Measurements from ENCODE around the gene C14orf132.

The C14orf132 gene

DNA sequence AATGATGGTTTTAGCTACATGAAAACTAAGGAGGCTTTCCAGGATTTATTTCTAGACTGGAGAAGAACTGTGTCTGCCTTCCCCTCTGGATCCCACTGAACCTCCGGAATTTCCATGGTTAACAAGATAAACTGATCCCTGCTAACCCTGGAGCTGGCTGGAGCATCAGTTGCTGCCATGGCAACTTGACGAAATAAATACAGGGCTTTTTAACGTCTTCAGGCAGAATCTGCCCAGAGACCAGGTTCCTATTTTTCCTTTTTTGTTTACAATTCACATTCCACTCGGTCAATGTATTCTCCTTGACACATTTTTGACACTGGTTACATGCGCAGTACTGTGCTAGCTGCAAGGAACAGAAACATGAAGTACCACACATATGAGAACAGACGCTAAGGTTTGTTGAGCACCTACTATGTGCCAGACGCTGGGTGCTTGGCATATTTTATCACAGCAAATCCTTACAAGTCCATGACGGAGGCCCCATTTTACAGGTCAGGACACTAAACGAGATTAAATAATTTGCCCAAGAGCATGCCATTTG is 1.7 kb downstream of the C14orf132 start:
- no peak for DNase-seq

DNA sequence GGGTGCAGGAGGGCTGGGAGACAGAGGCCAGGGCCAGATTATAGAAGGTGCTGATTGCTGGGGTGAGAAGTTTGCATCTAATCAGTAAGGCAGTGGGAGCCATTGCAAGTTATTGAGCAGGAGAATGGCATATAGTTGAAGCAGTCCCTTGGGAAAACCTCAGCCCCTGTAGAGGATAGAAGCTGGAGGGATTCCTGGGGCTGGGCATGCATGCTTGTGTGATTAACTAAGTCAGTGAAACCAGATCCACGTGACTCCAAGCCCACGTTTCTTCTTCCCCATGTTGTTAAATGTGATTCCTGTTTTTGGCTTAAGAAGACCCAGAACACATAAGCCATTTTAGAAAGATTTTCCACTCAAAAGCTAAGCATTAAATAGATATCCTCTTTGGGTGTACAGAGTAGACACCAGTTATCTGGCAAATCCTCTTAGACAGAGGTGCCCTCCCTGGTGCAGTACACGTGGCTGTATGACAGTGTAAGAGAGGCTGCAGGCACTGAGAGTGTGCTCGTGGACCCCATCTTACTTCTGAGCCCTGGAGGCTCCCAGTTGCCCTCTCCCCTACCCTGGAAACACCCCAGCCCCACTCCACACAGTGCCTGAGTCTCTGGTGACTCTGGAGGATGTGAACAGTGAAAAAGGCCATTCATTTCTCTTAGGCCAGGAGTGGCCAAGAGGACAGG is 3.2 kb downstream of the C14orf132 start:
- no peak for DNase-seq

DNA sequence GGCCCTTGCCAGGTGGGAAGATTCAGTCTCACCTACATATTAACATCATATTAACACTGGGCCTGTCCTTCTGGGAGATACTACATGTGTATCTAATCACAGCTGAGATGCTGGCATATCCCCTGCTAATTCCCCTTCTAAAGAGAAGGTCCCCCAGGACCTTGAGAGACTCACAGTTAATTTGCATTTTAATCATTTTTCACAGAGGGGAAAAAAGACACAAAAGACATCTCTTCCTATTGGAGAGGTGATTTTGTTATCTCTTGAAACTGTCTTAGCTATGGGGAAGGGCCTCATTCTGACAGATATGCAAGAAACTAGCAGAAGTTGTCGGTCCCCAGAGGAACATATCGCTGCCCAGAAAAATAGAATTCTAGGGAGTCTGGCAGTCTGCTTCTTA is 7.5 kb downstream of the C14orf132 start:
- no peak for DNase-seq

DNA sequence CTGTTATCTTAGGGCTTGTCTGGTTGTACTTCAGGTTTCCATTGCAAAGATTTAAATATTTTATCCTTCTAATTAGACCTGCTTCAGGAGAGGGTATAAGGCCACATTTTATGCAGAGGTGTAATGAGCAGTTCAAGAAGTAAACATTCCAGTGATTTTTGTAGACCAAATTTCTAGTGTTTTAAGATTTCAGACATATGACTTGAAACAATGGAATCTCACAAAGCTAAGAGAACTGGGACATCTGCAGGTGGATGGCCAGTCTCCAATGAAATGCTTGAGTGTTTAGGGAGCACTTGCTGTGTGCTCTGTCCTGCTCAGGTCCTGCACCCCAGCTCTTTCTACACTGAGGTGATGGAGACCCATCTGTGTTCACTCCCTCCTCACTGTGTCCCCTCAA is 7.9 kb downstream of the C14orf132 start:
- no peak for DNase-seq

DNA sequence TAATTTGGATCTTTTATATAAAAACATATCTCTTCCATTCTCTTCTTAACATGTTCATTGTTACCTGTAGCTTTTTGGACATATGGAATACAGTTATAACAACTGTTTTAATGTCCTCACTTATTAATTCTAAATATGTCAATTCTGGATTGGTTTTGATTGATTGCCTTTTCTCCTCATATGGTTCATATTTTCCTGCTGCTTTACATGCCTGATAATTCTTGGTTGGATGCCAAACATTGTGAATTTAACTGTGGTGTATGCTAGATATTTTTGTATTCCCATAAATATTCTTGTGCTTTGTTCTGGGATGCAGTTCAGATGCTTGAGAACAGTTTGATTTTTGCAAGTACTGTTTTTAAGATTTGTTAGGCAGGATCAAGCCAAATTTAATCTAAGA is 10.8 kb downstream of the C14orf132 start:
- no peak for DNase-seq

DNA sequence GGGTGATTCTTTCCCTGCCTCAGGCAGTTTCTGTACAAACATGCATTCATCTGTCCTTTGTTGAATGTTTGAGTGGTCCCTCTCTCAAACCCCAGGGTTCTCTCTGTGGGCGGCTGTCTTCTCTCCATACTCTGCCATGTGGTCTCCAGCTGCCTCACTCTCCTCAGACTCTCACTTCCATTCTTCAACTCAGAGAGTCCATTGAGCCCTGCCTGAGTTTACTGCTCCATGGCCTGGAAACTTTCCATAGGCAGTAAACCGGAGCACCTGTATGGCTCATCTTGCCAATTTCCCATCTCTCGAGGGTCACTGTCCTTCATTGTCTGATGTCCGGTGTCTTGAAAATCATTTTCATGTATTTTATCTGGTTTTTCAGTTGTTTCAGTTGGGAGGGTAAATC is 11.3 kb downstream of the C14orf132 start:
- DNase-seq: no peak

DNA sequence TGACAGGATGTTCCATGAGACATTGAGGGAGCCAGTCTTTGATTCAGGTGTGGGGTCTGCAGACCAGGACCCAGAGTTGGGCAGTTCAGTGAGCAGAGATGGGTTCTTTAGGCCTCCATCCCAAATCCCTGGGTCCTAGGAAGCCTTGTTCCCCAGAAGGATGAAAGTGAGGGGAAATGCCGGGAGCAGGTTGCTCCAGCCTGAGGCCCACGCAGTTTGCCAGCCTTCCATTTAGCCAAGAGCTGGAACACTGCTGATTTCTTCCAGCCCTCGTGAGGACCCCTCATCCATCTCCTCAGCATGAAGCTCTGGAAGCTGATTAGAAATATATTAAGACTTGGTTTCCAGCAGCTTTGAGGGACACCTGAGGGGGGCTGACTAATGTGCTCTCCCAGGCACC is 12.1 kb downstream of the C14orf132 start:
- no peak for DNase-seq

DNA sequence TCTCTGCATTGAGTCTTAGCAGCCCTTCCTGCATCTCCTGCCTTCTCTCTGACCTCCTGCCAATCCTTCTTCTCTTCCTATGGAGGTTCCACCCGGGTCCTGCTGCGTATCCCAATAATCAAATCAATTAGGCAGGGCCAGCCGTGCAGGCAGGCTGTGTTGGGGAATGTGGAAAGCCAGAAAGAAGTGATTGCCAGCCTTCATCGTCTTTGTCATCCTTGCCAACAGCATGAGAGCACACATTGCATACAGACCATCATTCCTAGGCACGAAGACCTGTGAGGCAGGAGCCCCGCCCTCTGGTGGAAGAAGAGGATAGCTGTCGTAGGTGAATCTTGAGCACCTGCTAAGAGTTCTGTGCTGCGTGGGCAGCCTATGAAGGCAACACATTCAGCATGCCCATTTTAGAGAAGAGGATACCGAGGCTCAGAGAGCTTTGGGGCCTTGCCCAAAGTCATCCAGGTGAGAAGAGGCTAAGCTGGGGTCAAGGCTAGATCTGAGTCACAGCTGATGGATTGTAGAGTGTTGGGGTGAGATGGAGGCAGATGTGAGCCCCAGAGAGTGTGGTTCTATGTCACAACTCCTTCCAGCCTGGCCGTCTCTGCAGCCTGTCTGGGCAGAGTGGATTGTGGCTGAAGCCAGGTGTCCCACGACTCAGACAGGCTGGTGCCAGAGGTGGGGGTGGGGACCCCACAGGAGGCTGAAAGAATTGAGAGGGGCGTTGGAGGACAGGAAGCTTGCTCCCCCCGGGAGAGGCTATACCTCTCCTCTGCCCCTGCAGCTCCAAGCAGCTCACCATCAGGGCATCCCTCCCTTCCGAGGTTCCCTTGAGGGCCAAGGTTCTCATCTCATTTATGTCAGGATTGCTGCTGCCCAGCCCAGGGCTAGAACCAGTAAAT is 12.7 kb downstream of the C14orf132 start:
- no peak for DNase-seq

DNA sequence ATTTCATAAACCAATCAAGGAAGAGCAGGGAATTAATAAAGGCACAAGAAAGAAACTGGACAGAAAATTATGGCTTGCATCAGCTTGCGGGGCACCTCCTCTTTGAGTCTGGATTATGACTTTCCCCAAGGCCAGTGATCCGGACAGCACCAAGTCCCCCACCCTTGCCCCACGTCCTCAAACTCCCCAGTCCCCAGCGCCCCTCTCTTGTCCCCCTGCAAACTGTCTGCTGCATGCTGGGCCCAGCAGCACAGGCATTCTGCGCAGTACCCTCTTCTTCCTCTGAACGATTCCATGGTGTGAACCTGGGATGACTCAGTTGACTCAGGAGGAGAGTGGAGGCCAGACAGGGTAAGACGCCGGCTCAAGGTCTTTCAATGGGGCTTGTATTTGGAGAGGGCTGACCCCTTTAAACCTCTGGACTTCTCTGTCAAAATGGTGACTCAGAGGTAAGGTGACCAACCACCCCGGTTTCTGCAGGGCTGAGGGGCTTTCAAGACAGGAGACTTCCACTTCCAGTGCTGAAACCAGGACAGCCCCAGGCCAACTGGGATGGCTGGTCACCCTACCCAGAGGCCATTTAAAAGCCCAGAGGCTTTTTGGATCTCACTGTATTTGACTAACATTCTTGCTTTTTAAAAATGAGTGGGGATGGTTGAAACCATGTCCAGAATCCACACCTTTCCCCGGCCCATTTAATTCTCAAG is 13.5 kb downstream of the C14orf132 start:
- no peak for DNase-seq

DNA sequence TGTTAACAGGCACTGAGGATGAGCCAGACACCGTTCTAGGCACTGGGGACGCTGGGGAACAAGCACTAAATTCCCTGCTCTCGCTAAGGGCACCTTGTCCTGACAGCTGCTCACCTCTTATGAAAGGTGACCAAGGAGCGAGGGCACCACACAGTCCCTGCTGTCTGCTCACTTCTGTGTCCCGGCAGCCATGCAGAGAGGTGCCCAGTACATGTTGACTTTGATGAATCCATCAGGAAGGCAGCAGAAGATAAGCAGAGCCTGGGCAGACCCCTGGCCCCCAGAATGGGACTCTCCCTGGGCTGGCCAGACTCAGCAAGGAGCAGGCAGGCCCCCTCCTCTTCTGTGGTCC is 14.1 kb downstream of the C14orf132 start:
- no peak for DNase-seq

DNA sequence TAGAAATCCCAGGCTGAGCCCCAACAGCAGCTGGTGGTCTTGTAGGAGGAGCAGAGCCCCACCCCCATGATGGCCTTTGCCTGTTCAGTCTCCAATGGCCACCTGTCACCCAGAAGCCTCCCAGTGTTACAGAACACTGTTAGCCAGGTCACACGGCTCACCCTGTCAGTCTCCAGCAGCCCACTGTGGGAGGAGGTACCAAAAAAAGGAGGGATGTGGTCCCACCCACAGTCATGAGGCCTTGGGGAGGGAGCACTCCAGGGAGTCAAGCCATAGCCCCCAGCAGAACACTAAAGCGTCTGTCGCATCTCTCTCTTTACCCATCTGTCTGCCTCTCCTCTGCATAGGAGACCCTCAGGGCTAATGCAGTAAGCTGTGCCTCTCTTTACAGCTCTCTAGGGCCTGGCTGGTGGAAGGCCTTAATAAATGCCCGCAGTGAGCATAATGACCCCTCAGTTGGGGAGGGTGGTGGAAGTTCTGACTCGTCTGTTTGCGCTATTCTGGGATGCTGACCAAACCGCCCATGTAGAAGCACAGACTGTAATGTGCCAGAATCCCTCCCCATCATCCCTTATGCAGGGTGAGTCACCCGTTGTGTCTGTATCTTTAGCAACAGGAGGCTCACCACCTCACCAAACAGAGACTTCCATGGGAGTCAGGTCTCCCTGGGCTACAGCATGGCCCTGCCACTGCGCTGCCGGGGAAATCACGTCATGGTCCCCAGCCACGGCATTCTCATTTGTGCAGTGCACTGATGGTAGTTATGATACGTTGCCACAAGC is 14.6 kb downstream of the C14orf132 start:
- no peak for DNase-seq

DNA sequence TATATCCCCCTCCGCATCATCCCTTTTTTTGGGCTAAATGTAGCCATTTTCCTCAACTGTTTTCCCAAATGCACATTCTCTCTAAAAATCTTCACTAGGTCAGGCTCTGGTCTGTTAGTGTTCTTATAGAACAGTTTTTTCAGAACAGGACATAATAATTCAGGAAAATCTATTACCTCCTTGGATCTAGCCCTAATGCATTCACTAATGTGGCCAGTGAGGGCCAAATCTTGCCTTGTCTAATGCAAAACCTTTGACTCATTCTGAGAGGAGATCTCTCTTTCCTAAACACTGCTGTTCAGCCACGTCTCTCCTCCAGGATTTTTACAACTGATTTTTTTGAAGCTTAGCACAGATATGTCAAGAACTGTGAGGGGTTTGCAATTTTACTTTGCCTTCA is 15.5 kb downstream of the C14orf132 start:
- no peak for DNase-seq

DNA sequence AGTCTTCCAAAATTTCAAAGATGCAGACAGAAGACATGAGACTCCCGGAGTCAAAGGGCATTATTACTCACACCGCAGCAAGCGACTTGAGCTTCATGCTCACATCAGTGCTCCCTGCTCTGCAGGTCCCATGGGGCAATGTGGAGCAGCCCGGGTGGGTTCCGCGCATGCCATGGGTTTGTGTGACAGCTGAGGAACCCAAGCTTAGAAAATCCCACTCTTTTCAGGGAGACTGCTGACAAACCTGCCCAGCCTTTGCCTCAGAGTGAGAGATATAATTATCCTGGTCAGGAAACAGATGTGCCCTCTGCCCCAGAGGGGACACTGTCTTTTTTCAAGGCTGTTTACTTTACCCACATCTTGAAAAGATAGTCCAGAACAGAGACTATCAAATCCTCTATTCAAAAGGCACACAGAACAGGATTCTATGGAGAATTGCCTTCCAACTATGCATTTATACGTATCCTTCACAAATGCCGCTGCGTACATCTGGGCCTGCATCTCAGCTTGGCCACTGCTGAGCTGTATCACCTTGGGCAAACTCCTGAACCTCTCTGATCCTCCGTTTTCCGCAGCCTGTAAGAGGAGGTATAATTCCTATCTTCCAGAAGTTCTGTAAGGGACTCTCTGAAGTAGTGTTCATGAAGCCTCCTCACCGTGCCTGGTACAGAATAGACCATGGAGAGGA is 16.0 kb downstream of the C14orf132 start:
- DNase-seq: no peak

DNA sequence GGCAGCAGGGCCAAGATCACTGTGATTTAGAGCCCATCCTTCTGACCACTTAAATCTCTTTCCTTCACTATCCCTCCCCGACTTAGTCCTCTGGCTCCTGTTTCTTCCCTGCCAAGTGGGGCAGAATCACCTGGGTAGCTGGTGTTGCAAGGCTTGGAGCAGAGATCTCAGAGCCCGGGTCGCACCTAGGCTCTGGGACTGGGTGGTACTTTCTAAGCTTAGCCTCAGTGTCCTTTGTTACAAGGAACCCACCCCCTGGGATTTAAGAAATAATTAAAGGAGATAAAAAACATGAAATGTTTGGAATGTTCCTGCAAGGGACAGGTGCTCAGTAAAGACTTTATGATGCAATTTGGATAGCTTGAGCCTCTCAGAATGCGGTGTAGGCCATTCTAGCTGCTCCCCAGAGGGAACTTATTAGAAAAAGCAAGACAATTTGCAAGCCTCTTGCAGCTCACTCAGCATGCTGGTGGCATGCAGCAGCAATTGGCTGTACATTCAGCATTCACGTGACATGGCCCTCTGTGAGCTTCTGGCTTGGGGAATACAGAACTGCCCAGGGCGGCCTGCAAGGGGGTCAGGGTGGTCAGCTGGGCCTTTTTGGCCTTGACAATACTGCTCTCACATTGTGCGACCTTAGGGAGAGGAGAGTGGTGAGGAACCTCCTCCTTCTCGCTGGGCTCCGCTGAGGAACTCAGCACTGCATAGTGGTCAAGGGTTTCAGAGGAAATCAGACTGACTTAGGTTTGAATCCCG is 16.8 kb downstream of the C14orf132 start:
- no peak for DNase-seq

DNA sequence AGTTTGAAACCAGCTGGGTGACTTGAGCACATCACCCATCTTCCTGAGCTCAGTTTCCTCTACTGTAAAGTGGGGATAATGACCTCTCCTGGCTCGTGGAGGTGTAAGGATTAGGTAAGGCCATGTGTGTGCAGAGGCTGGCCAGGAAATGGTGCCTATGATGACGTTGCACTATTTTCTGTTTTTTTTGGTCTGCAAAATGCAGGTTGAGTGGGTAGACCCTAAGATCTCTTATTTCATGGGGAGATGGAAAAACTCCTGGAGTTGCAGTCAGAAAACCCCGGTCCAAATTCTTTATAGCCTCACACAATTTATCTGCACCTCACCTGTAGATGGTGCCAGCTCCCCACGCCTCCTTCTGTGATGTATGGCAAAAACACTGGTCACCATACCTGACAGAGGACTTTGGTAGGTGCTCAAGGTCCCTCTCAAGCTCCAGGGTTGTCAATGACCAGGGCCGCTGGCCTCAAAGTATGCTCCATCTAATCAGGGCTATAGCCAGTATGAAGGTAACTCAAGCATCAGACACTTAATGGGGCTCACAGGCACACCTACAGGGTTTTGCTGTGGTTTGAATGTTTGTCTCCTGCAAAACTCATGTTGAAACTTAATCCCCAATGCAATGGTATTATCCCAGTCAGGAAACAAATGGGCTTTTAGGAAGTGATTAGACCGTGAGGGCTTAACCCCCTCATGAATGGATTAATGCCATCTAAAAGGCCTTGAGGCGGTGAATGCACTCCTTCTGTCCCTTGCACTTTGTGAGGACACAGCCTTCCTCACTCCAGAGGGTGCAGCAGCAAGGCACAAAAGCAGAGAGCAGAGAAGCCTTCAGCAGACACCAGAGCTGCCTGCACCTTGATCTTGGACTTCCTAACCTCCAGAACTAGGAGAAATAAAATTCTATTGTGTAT is 17.6 kb downstream of the C14orf132 start:
- DNase-seq: no peak

DNA sequence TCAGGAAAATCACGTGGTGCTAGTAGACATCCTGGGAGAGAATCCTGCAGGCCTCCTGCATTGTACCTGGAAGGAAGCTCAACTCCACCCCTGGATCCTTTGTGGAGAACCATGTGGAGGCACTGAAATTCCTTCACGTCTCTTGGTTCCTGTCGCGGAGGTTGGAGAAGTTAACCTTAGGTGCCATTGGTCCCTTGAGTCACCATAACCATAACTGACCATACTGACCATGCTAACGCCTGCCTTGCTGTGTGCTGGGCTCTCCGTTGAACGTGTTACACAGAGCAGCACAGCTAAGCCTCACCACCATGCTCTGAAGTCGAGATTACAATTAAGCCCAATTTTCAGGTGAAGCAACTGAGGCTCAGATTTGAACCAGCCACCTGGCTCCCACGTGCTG is 18.6 kb downstream of the C14orf132 start:
- no peak for DNase-seq

DNA sequence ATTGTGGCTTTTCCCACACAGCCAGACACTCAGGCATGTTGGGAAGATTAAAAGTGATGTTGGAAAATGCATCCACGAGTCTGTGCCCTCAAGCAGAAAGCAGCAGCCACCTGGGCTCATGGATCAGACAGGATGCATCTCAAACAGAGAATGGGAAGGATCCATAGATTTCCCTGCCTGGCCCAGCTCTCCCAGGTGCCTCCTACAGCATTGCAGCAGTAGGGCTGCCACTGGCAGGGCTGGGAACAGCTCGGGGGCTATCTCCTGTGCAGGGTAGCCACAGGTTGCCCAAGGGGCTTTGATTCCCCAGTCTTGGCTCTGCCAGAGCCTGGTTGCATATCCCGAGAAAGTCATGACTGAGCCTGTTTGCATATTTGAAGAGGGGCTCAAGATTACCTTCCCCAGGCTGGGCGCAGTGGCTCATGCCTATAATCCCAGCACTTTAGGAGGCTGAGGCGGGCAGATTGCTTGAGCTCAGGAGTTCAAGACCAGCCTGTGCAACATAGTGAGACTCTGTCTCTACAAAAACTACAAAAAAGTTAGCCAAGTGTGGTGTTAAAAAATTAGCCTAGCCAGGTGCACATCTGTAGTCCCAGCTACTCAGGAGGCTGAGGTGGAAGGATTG is 19.5 kb downstream of the C14orf132 start:
- no peak for DNase-seq

DNA sequence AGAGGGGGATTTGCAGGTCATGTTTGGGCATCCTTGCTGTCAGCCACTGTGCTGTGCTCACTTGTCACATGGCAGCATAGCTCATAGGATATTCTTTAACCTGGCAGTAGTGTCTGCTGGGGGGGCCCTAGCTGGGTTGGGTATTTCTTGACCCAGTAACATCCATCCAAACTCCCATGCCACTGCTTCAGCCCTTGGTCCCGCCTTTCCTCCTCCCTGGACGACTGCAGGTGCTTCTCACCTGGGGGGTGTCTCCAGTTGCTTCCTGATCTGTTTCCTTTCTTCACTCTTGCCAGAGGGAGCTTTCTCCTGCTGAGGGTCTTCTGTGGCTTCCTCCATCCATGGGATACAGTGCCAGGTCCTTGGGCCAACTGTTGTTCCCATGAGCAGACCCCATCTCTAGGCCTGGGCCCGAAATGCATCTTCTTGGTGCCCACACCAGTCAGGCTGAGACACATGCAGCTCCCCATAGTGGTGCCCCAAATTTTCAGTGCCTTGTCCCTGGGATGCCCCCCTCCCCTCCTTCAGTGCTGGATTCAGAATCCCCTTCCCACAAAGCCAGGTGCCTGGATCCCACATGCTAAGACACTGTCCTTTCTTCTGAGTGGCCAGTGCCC is 20.5 kb downstream of the C14orf132 start:
- DNase-seq: no peak

All from CD4-positive, alpha-beta T cell treated with Interleukin-10 for 1 hour (primary cell).